Activated CD4-positive, alpha-beta memory T cell treated with anti-CD3 and anti-CD28 coated beads for 36 hours (primary cell): ENCODE data around the gene THOC3. TPM values are rescaled to one million over a fixed set of nuclear protein-coding genes. Genes with fewer than 3 reads are reported as not detected.
"Not testable (repeated sequence)": the region's sequence is repeated elsewhere in the genome, so short reads cannot be mapped to it uniquely, and the experiment has no call there.

ENCODE experiments used
- CTCF ChIA-PET: fragments of 350-600 bp; sonication (Branson Sonifier 250); formaldehyde crosslinking; loops from one replicate; lab custom pipeline; 2021; ENCODE audit warnings: antibody characterized with exemption, inconsistent platforms; lab: Charles Lee
- POLR2A ChIA-PET: fragments of 350-600 bp; sonication (Branson Sonifier 250); formaldehyde crosslinking; loops from one replicate; lab custom pipeline; 2021; ENCODE audit warnings: antibody characterized with exemption; lab: Charles Lee
- DNase-seq: peaks from one replicate; pipeline ENCODE4 v3.0.0-alpha.2; 2020
- H3K27ac Mint-ChIP-seq: one replicate; pipeline ENCODE4 v1.8.0; 2021; ENCODE audit warnings: mixed read lengths
- H3K27me3 Mint-ChIP-seq: one replicate; pipeline ENCODE4 v1.8.0; 2021; ENCODE audit warnings: mixed read lengths
- H3K36me3 Mint-ChIP-seq: one replicate; pipeline ENCODE4 v1.8.0; 2021; ENCODE audit warnings: mixed read lengths
- H3K4me1 Mint-ChIP-seq: one replicate; pipeline ENCODE4 v1.8.0; 2021; ENCODE audit warnings: low read depth, mixed read lengths
- H3K4me3 Mint-ChIP-seq: one replicate; pipeline ENCODE4 v1.8.0; 2021; ENCODE audit warnings: mild to moderate bottlenecking, mixed read lengths
- H3K9me3 Mint-ChIP-seq: one replicate; pipeline ENCODE4 v1.8.0; 2021; ENCODE audit warnings: mixed read lengths
- intact Hi-C: fragments of 100-400 bp; cut with micrococcal nuclease; formaldehyde crosslinking; loops from one replicate; pipeline ENCODE4 v1.15.1; 2023
- total RNA-seq, 2 experiments: library from RNA; stranded (reverse); gene quantifications; one replicate each; pipeline ENCODE4 v1.2.3, GENCODE V29; 2021

Gene THOC3, protein sequence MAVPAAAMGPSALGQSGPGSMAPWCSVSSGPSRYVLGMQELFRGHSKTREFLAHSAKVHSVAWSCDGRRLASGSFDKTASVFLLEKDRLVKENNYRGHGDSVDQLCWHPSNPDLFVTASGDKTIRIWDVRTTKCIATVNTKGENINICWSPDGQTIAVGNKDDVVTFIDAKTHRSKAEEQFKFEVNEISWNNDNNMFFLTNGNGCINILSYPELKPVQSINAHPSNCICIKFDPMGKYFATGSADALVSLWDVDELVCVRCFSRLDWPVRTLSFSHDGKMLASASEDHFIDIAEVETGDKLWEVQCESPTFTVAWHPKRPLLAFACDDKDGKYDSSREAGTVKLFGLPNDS
- total RNA-seq: 100 to 1,000 TPM; 139 to 148 TPM

DNA sequence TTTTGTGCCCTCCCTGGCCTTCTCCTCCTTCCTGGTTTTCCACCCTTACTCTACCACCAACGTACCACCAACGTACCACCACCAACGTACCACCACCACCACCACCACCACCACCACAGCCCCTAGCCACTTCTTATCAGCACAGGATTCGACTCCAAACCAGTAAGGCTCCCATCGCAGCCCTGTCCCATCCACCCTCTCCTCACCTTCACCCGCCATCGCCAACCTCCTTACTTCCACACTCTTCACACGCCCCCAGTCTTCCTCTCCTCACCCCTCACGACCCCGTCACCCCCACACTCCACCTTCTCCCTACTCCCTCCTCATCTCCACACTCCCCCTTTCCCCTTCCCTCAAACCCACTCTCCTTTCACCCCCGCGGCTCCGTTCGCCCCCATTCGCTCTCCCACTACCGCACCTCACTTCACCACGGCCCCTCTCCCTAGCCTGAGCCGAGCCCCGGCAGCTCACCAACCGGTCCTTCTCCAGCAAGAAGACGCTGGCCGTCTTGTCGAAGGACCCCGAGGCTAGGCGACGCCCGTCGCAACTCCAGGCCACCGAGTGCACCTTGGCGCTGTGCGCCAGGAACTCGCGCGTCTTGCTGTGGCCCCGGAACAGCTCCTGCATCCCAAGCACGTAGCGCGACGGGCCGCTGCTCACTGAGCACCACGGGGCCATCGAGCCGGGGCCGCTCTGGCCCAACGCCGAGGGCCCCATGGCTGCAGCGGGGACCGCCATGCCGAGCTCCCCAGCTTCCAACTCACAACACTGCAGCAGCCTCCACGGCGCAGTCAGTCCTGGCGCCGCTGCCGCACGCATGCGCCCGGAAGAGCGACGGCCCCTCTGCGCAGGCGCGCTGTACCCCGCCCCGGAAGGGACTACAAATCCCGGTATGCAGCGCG lies at the start of gene THOC3:
THOC3 (minus strand) TSS at position 845 of the 902 bp plus-strand sequence; CDS start at position 738, 107 bp downstream.
- intact Hi-C loops, H3K9me3 Mint-ChIP-seq, POLR2A ChIA-PET, H3K36me3 Mint-ChIP-seq, CTCF ChIA-PET, H3K4me1 Mint-ChIP-seq, H3K27me3 Mint-ChIP-seq, H3K27ac Mint-ChIP-seq: not testable (repeated sequence)
- DNase-seq: peak; percentile 86
- peak within 1 kb of the TSS; percentile 87 for H3K4me3 Mint-ChIP-seq

DNA sequence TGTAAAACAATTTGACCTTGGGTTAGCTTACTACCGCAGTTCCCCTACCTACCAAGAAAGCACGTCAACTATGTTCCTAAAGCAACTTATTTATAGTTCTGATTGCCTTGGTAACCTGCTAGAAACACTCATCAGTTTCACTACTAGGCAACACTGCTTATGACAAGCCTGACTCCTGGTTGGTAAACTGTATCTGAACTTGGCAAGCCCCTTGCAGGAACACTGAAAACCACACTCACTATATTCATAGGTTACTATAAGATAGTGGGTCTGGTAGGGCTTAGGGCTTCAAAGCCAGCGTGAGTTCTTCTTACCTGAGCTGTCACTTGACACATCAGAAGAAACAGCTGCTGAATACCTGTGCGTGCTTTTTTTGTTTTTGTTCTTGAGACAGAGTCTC lies 49.2 kb upstream of the THOC3 start:
- H3K4me1 Mint-ChIP-seq, H3K9me3 Mint-ChIP-seq, intact Hi-C loops, POLR2A ChIA-PET, H3K27ac Mint-ChIP-seq, H3K4me3 Mint-ChIP-seq, CTCF ChIA-PET, DNase-seq, H3K36me3 Mint-ChIP-seq, H3K27me3 Mint-ChIP-seq: not testable (repeated sequence)

DNA sequence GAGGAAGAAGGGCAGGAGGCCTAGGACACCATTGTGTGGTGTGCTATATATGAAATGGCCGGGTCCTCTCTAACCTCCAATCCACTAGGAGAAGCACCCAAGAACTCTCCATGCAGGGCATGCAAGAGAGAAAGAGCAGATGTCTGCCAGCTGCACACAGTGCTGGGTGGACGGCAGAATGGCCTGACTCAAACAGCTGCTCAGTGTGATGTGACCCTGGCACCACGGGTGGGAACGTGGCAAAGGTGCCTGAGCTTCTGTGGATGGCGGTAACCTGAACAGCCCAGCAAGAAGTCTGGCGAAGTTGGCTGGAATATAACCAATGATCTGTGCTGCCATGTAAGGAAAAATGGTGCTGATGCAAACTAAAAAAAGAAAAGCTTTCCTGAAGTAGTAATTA lies 46.2 kb upstream of the THOC3 start:
- POLR2A ChIA-PET, H3K27me3 Mint-ChIP-seq, intact Hi-C loops, H3K27ac Mint-ChIP-seq, H3K9me3 Mint-ChIP-seq, H3K36me3 Mint-ChIP-seq, H3K4me1 Mint-ChIP-seq, H3K4me3 Mint-ChIP-seq, CTCF ChIA-PET, DNase-seq: not testable (repeated sequence)

DNA sequence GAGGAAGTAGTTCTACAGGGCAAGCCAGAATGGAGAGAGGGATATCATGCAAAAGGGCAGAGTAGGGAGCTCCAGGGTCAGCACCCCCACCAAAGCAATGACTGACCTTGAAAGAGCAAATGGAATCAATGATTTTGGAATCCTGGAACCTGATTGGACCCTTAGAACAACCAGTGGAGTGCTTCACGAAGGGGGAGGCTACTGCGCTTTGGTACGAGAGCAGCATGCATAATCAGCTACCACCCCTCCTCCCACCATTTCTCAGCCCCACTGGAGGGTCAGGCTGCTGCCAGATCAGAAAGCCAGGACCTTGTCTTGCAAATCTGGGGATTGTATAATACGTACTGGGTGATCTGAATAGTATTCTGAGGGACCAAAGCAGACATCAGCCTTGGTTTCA lies 43.0 kb upstream of the THOC3 start:
- H3K4me1 Mint-ChIP-seq, DNase-seq, H3K36me3 Mint-ChIP-seq, H3K4me3 Mint-ChIP-seq, H3K27me3 Mint-ChIP-seq, H3K27ac Mint-ChIP-seq, H3K9me3 Mint-ChIP-seq, POLR2A ChIA-PET, intact Hi-C loops, CTCF ChIA-PET: not testable (repeated sequence)

DNA sequence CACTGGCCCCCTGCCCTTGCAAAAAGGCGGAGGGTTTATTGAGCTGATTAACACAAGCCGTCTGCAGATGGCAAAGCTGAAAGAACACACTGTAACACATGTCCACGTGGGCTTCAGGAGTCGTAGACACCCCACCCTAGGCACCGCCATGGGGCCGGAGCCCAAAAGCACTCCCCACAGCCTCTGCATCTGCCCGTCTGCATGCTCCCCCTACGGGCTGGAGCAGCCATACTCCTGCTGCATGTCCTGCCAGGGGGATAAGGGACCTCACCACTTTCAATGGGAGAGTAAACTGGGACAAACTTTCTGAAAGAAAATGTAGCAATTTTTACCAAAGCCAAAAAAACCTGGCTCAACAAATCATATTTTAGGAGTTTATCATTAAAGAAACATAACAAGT lies 42.1 kb upstream of the THOC3 start:
- intact Hi-C loops, CTCF ChIA-PET, H3K27me3 Mint-ChIP-seq, DNase-seq, H3K9me3 Mint-ChIP-seq, H3K4me3 Mint-ChIP-seq, H3K27ac Mint-ChIP-seq, POLR2A ChIA-PET, H3K36me3 Mint-ChIP-seq: not testable (repeated sequence)
- H3K4me1 Mint-ChIP-seq: peaks cover 13% of the 10 kb centered on the region

DNA sequence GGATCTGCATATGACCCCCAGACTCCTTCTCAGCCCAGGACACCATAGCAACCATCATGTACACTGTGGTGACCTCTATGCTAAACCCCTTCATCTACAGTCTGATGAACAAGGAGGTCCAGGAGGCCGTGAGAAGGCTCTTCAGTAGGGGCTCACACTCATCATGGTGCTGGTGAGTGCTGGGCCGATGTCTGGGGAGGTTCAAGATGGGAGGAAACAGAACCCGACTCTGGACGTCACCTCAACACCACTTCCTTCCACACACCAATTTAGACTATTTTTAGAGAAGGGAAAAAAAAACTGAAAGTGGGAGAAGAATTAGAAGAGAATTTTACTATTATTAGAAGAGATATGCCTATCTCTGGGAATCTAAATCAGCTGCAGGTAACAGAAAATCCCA lies 39.1 kb upstream of the THOC3 start:
- Mint-ChIP-seq H3K4me1 (peaks cover 13% of the 10 kb centered on the region), H3K27ac (peak overlapping the region; percentile 74), H3K4me3 (peak overlapping the region; percentile 65)
- H3K27me3 Mint-ChIP-seq, DNase-seq, intact Hi-C loops, H3K9me3 Mint-ChIP-seq, CTCF ChIA-PET, POLR2A ChIA-PET, H3K36me3 Mint-ChIP-seq: not testable (repeated sequence)

DNA sequence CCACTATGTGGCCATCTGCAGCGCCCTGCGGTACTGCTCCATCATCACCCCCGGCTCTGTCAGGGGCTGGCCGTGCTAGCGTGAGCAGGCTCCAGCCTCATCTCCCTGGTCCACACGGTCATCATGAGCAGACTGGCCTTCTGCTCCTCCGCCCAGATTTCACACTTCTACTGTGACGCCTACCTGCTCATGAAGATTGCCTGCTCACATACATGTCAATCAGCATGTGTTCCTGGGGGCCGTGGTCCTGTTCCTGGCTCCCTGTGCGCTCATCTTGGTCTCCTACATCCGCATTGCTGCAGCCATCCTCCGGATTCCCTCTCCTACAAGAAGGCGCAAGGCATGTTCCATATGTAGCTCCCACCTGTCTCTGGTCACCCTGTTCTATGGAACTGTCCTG lies 38.7 kb upstream of the THOC3 start:
- POLR2A ChIA-PET: not testable (repeated sequence)

DNA sequence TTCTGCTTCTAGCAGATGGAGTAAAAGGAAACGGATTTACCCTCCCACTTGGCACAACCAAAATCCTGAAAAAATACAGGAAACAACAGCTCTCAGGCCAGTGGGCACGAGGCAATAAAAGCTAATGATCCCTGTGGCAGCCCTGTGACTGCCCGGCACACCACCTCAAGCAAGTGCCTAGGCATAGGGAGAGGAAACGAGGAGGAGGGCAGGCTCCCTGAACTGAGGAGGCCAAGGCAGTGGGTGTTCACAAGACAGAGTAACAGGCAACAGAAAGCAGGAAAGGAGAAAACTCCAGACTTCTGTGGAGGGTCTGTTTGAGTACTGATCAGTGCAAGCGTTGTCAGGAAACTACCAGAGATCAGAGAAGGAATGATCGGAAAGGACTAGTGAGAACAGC lies 29.9 kb upstream of the THOC3 start:
- H3K9me3 Mint-ChIP-seq, H3K27ac Mint-ChIP-seq, DNase-seq, H3K4me3 Mint-ChIP-seq, H3K4me1 Mint-ChIP-seq, POLR2A ChIA-PET, H3K27me3 Mint-ChIP-seq, intact Hi-C loops, H3K36me3 Mint-ChIP-seq, CTCF ChIA-PET: not testable (repeated sequence)

More for the DNA sequence above, 38.7 kb upstream of the THOC3 start:
- H3K27me3 Mint-ChIP-seq, CTCF ChIA-PET, intact Hi-C loops, DNase-seq, H3K9me3 Mint-ChIP-seq, H3K36me3 Mint-ChIP-seq: not testable (repeated sequence)
- Mint-ChIP-seq H3K4me1 (peaks cover 15% of the 10 kb centered on the region), H3K4me3 (peak overlapping the region; percentile 65), H3K27ac (peak overlapping the region; percentile 74)

DNA sequence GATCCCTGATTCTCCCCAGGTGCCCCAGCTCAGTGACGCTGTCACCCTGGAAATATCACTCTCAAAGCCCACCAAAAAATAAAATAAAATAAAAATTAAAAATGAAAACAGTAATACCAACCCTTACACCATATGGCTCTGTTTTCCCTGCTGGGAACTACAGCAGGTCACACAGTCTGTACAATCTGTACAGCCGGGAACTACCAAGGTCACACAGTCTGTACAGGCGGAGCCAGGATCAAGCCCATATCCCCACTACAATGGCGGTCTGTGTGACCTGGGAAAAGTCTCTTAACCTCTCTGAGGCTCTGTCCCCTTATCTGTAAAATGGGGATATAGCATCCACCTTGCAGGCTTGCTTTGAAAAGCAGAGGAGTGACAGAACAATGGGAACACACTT lies 29.4 kb upstream of the THOC3 start:
- DNase-seq, H3K27ac Mint-ChIP-seq, H3K9me3 Mint-ChIP-seq, CTCF ChIA-PET, H3K27me3 Mint-ChIP-seq, H3K36me3 Mint-ChIP-seq, H3K4me1 Mint-ChIP-seq, H3K4me3 Mint-ChIP-seq, POLR2A ChIA-PET, intact Hi-C loops: not testable (repeated sequence)

DNA sequence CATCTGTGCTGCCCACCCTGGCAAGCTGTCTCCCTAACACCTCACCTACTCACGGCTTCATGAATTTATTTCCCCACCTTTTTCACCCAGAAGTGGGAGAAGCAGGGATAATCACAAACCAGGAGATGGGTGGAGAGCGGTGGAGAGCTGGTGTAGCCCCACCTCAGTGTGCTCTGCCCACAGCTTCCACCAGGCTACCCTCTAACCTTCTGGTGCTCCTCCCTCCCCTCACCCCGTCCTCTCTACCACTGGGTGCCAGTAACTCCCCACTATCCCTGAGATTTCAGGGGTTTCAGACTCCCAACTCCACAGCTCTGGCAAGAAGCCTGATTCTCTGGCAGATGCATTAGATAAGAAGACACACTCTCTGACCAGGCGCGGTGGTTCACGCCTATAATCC lies 28.7 kb upstream of the THOC3 start:
- H3K9me3 Mint-ChIP-seq, CTCF ChIA-PET, DNase-seq, H3K36me3 Mint-ChIP-seq, intact Hi-C loops, H3K27me3 Mint-ChIP-seq, POLR2A ChIA-PET, H3K4me1 Mint-ChIP-seq, H3K4me3 Mint-ChIP-seq, H3K27ac Mint-ChIP-seq: not testable (repeated sequence)

DNA sequence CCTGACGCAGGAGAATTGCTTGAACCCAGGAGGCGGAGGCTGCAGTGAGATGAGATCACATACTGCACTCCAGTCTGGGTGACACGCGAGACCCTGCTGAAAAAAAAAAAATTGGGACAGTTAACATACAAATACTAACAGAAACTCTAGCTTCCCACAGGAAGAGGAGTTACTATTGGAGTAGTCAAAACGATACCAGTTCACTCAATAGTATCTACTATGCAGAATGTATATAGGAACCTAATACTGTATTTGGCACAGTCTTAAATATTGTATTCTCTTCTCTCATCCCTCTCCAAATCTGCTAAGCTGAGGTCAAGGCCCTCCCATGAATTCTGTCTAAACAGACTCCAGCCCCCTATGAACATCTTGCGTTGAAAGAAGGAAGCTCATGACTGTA lies 27.4 kb upstream of the THOC3 start:
- H3K36me3 Mint-ChIP-seq, intact Hi-C loops, POLR2A ChIA-PET, H3K9me3 Mint-ChIP-seq, H3K4me3 Mint-ChIP-seq, H3K27me3 Mint-ChIP-seq, DNase-seq, H3K4me1 Mint-ChIP-seq, CTCF ChIA-PET, H3K27ac Mint-ChIP-seq: not testable (repeated sequence)

DNA sequence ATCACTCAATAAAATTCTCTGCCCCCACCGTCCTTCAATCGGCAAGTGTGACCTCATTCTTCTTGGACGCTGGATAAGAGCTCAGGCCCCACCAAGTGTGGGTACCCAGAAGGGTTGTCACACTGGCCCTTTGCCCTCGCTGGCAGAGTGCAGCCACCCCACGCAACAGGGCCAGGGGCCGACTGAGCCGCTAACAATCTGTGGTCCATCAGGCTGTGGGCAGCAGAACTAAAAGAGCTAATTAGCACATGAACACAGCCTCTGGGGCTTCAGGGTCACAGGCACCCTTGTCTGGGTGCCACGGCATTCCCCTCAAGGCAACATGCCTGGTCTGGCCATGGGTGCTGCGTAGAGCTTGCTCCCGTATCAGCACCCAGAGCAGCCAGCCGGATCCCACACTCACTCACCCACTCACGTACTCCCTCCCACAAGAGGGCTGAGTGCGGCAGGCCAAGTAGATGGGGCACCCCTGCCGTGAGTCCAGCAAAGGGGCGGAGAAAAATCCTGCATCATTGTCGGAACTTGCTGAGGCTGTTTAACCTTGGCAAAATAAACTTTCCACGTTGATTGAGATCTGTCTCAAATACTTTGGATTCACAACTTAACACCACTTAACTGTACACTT lies 11.4 kb upstream of the THOC3 start:
- CTCF ChIA-PET, H3K27ac Mint-ChIP-seq, H3K36me3 Mint-ChIP-seq, intact Hi-C loops, H3K4me1 Mint-ChIP-seq, DNase-seq, POLR2A ChIA-PET, H3K27me3 Mint-ChIP-seq, H3K9me3 Mint-ChIP-seq, H3K4me3 Mint-ChIP-seq: not testable (repeated sequence)
